Activated CD4-positive, alpha-beta memory T cell treated with anti-CD3 and anti-CD28 coated beads for 36 hours (primary cell): ENCODE data around the gene PDCD1LG2. TPM values are rescaled to one million over a fixed set of nuclear protein-coding genes. Genes with fewer than 3 reads are reported as not detected.

ENCODE experiments used
- CTCF ChIA-PET: fragments of 350-600 bp; sonication (Branson Sonifier 250); formaldehyde crosslinking; loops from one replicate; lab custom pipeline; 2021; ENCODE audit warnings: antibody characterized with exemption, inconsistent platforms; lab: Charles Lee
- POLR2A ChIA-PET: fragments of 350-600 bp; sonication (Branson Sonifier 250); formaldehyde crosslinking; loops from one replicate; lab custom pipeline; 2021; ENCODE audit warnings: antibody characterized with exemption; lab: Charles Lee
- DNase-seq: peaks from one replicate; pipeline ENCODE4 v3.0.0-alpha.2; 2020
- H3K27ac Mint-ChIP-seq: one replicate; pipeline ENCODE4 v1.8.0; 2021; ENCODE audit warnings: mixed read lengths
- H3K27me3 Mint-ChIP-seq: one replicate; pipeline ENCODE4 v1.8.0; 2021; ENCODE audit warnings: mixed read lengths
- H3K36me3 Mint-ChIP-seq: one replicate; pipeline ENCODE4 v1.8.0; 2021; ENCODE audit warnings: mixed read lengths
- H3K4me1 Mint-ChIP-seq: one replicate; pipeline ENCODE4 v1.8.0; 2021; ENCODE audit warnings: low read depth, mixed read lengths
- H3K4me3 Mint-ChIP-seq: one replicate; pipeline ENCODE4 v1.8.0; 2021; ENCODE audit warnings: mild to moderate bottlenecking, mixed read lengths
- H3K9me3 Mint-ChIP-seq: one replicate; pipeline ENCODE4 v1.8.0; 2021; ENCODE audit warnings: mixed read lengths
- intact Hi-C: fragments of 100-400 bp; cut with micrococcal nuclease; formaldehyde crosslinking; loops from one replicate; pipeline ENCODE4 v1.15.1; 2023
- total RNA-seq, 2 experiments: library from RNA; stranded (reverse); gene quantifications; one replicate each; pipeline ENCODE4 v1.2.3, GENCODE V29; 2021

Gene PDCD1LG2
- total RNA-seq, 2 experiments from 2014 or later, result 0.73 to 0.83 TPM

DNA sequence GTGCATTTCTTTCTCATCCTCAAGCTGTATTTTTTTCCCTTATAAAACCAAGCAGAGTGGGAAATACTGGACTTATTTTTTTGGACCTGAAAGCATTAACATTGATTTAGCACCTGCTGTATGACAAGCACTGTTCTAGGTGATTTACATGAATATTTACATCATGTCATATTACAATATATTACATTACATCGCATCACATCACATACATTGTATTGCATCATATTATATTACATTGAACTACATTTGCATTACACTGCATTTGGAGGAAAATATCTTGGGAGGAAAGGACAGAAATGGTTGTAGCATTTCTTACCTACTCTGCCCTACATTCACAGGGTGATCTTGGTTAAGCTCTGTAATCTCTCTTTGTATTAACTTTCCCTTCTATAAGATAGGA lies 11.2 kb upstream of the PDCD1LG2 start:
- Mint-ChIP-seq H3K36me3 (peaks cover 6% of the 10 kb centered on the region), H3K27ac (no peak overlapping the region), H3K9me3 (peaks cover 7% of the 10 kb centered on the region), H3K4me1 (peaks cover 9% of the 10 kb centered on the region), H3K27me3 (no peaks in the 10 kb centered on the region), H3K4me3 (no peak overlapping the region)
- ChIA-PET CTCF (interaction anchor here (1.4 kb wide), 2 partner anchors 11 to 88 kb away, joined by 3 read pairs; partner anchors contain the start of gene PDCD1LG2), POLR2A (interaction anchor here (1.5 kb wide), 1 partner anchor 12 kb away, joined by 4 read pairs; the partner anchor contains the start of gene PDCD1LG2)
- intact Hi-C loops, result no loop called here
- no peak for DNase-seq

DNA sequence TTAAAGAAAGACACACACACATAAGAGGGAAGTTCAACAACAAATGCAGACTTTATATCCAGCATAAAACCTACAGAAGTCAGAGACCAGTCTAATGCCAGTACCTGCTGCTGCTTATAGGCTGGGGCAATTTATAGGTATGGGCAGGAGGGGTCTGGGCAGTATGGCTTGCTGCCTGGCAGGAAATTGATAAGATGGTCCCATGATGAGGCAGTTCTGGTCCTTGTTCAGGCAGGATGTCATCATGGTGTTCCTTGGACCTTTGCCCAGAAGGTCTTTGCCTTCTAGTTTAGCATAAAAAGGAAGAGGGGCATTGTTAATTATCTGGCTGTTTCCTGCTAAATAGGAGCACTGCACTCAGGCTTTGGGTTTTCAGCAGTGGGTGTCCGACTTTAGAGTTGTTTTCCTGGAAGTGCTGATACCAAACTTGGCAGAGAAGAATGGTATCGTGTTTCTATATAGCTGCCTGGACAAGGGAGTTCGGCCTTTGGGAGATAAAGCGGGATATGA lies 10.4 kb upstream of the PDCD1LG2 start:
- peaks cover 7% of the 10 kb centered on the region for H3K4me1 Mint-ChIP-seq
- peaks cover 9% of the 10 kb centered on the region for H3K36me3 Mint-ChIP-seq
- peaks cover 15% of the 10 kb centered on the region for H3K9me3 Mint-ChIP-seq
- intact Hi-C loops, result no loop called here
- H3K4me3 Mint-ChIP-seq, result no peak overlapping the region
- no peak for DNase-seq
- CTCF ChIA-PET, result interaction anchor here (1.4 kb wide), 1 partner anchor 10 kb away, joined by 3 read pairs; the partner anchor contains the start of gene PDCD1LG2
- H3K27ac Mint-ChIP-seq, result no peak overlapping the region
- no peaks in the 10 kb centered on the region for H3K27me3 Mint-ChIP-seq
- POLR2A ChIA-PET, result no interaction called here

DNA sequence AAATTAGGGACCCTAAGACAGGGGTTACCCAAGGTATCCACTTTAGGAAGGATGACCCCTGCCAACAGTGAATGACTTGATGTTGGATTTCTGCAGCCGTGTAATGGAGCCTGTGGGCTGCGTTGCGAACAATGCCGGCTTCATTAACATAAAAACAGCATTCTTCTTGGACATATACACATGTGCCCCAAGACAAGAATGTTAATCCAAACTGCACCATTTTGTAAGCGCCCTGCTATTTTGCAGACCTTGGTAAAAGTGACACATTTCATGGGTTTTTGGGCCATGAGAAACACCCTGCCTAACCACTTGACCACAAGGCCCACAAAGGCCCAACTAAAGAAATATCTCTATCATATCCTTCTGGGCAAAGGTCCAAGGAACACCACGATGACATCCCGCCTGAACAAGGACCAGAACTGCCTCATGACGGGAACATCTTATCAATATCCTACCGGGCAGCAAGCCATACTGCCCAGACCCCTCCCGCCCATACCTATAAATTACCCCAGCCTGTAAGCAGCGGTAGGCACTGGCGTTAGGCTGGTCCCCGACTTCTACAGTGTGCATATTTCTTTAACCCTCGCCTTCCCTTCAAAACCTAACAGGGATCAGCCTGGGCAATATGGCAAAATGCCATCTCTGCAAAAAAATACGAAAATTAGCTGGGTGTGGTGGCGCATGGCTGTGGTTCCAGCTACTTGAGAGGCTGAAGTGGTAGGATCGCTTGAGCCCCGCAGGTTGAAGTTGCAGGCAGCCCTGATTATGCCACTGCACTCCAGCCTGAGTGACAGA lies 9.7 kb upstream of the PDCD1LG2 start:
- intact Hi-C loops, result no loop called here
- H3K4me3 Mint-ChIP-seq, result no peak overlapping the region
- ChIA-PET POLR2A (no interaction called here), CTCF (no interaction called here)
- no peak for DNase-seq
- no peak overlapping the region for H3K27ac Mint-ChIP-seq
- peaks cover 16% of the 10 kb centered on the region for H3K9me3 Mint-ChIP-seq
- no peaks in the 10 kb centered on the region for H3K27me3 Mint-ChIP-seq
- peaks cover 9% of the 10 kb centered on the region for H3K36me3 Mint-ChIP-seq
- peaks cover 11% of the 10 kb centered on the region for H3K4me1 Mint-ChIP-seq

- peaks cover 11% of the 10 kb centered on the region for H3K4me1 Mint-ChIP-seq
- no peak for DNase-seq
- peaks cover 20% of the 10 kb centered on the region for H3K9me3 Mint-ChIP-seq
- CTCF ChIA-PET, result no interaction called here
- H3K27ac Mint-ChIP-seq, result no peak overlapping the region
- POLR2A ChIA-PET, result no interaction called here
- intact Hi-C loops, result no loop called here
- no peak overlapping the region for H3K4me3 Mint-ChIP-seq
- no peaks in the 10 kb centered on the region for H3K27me3 Mint-ChIP-seq
- peaks cover 9% of the 10 kb centered on the region for H3K36me3 Mint-ChIP-seq
Measured at GRCh38 chr9:5502553-5502952, 7.8 kb upstream of the PDCD1LG2 start.

DNA sequence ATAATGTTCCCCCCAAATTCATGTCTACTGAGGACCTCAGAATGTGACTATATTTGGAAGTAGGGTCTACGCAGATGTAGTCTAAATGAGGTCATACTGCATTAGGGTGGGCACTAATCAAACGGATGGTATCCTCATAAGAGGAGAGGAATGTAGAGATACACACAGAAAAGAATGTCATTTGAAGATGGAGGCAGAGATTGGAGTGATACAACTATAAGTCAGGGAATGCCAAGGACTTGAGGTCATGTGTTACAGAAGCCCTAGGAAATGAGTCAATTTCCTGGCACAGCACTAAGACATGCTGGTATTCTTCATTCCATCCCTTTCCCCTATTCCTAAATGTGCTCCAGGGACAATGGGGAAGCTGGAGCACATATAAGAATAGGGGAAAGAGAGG lies 758 bp upstream of the PDCD1LG2 start:
- intact Hi-C loops, result no loop called here
- H3K27ac Mint-ChIP-seq, result peak overlapping the region; percentile 33
- H3K4me3 Mint-ChIP-seq, result no peak overlapping the region
- no peak for DNase-seq
- H3K4me1 Mint-ChIP-seq, result peaks cover 60% of the 10 kb centered on the region
- peaks cover 8% of the 10 kb centered on the region for H3K9me3 Mint-ChIP-seq
- CTCF ChIA-PET, result interaction anchor here (0.6 to 1.6 kb wide), 5 partner anchors 11 to 80 kb away, joined by 3 to 6 read pairs (median 3); partner anchors contain the start of gene CD274
- H3K36me3 Mint-ChIP-seq, result peaks cover 2% of the 10 kb centered on the region
- POLR2A ChIA-PET, result interaction anchor here (1.6 to 1.9 kb wide), 4 partner anchors 9 to 72 kb away, joined by 5 to 13 read pairs (median 7); partner anchors contain the start of gene PLGRKT
- no peaks in the 10 kb centered on the region for H3K27me3 Mint-ChIP-seq

GRCh38 chr9:5510989-5511388 lies 658 bp downstream of the PDCD1LG2 start:
- Mint-ChIP-seq H3K9me3 (peaks cover 4% of the 10 kb centered on the region), H3K27ac (peak overlapping the region; percentile 90), H3K27me3 (no peaks in the 10 kb centered on the region), H3K36me3 (no peaks in the 10 kb centered on the region), H3K4me1 (peaks cover 51% of the 10 kb centered on the region), H3K4me3 (peak overlapping the region; percentile 73)
- ChIA-PET CTCF (interaction anchor here (0.8 to 1.6 kb wide), 5 partner anchors 22 to 90 kb away, joined by 3 to 6 read pairs (median 4); partner anchors contain the start of gene CD274), POLR2A (interaction anchor here (0.9 to 1.9 kb wide), 10 partner anchors 8 to 76 kb away, joined by 3 to 13 read pairs (median 4); partner anchors contain the start of genes CD274 and PLGRKT)
- DNase-seq, result no peak
- intact Hi-C loops, result loop anchor here (1.0 kb wide), 8 partner anchors 7 to 76 kb away; partner anchors contain the start of gene PLGRKT

- H3K4me1 Mint-ChIP-seq, result peaks cover 51% of the 10 kb centered on the region
Measured at GRCh38 chr9:5511476-5511875, 1.1 kb downstream of the PDCD1LG2 start.

GRCh38 chr9:5511935-5512580 lies 1.7 kb downstream of the PDCD1LG2 start:
- Mint-ChIP-seq H3K4me1 (peaks cover 54% of the 10 kb centered on the region), H3K4me3 (peak overlapping the region; percentile 42)
- POLR2A ChIA-PET, result interaction anchor here (0.7 kb wide), 1 partner anchor 273 kb away, joined by 3 read pairs; no protein-coding TSS in a partner anchor

More at GRCh38 chr9:5511476-5511875, 1.1 kb downstream of the PDCD1LG2 start:
- Mint-ChIP-seq H3K36me3 (no peaks in the 10 kb centered on the region), H3K4me3 (peak overlapping the region; percentile 42), H3K9me3 (peaks cover 4% of the 10 kb centered on the region), H3K27me3 (no peaks in the 10 kb centered on the region), H3K27ac (peak overlapping the region; percentile 46)
- intact Hi-C loops, result no loop called here
- DNase-seq, result no peak
- POLR2A ChIA-PET, result interaction anchor here (0.7 to 1.9 kb wide), 6 partner anchors 13 to 272 kb away, joined by 3 to 13 read pairs (median 4); partner anchors contain the start of gene PLGRKT
- CTCF ChIA-PET, result interaction anchor here (0.8 kb wide), 2 partner anchors 21 to 75 kb away, joined by 3 to 4 read pairs; no protein-coding TSS in a partner anchor

GRCh38 chr9:5512658-5513452 lies 2.5 kb downstream of the PDCD1LG2 start:
- H3K27ac Mint-ChIP-seq, result no peak overlapping the region
- H3K27me3 Mint-ChIP-seq, result no peaks in the 10 kb centered on the region
- no peaks in the 10 kb centered on the region for H3K36me3 Mint-ChIP-seq
- H3K9me3 Mint-ChIP-seq, result no peaks in the 10 kb centered on the region
- intact Hi-C loops, result no loop called here
- ChIA-PET POLR2A (no interaction called here), CTCF (interaction anchor here (1.0 kb wide), 1 partner anchor 19 kb away, joined by 4 read pairs; no protein-coding TSS in a partner anchor)
- DNase-seq, result no peak
- no peak overlapping the region for H3K4me3 Mint-ChIP-seq
- peaks cover 60% of the 10 kb centered on the region for H3K4me1 Mint-ChIP-seq

More at GRCh38 chr9:5511935-5512580, 1.7 kb downstream of the PDCD1LG2 start:
- peaks cover 1% of the 10 kb centered on the region for H3K9me3 Mint-ChIP-seq
- no peaks in the 10 kb centered on the region for H3K36me3 Mint-ChIP-seq
- CTCF ChIA-PET, result interaction anchor here (0.8 kb wide), 1 partner anchor 21 kb away, joined by 3 read pairs; no protein-coding TSS in a partner anchor
- no peaks in the 10 kb centered on the region for H3K27me3 Mint-ChIP-seq
- DNase-seq, result no peak
- H3K27ac Mint-ChIP-seq, result no peak overlapping the region
- intact Hi-C loops, result no loop called here

GRCh38 chr9:5513966-5514616 lies 3.8 kb downstream of the PDCD1LG2 start:
- H3K9me3 Mint-ChIP-seq, result no peaks in the 10 kb centered on the region
- peaks cover 63% of the 10 kb centered on the region for H3K4me1 Mint-ChIP-seq
- H3K4me3 Mint-ChIP-seq, result no peak overlapping the region
- intact Hi-C loops, result no loop called here
- H3K36me3 Mint-ChIP-seq, result no peaks in the 10 kb centered on the region
- CTCF ChIA-PET, result no interaction called here
- POLR2A ChIA-PET, result no interaction called here
- no peaks in the 10 kb centered on the region for H3K27me3 Mint-ChIP-seq
- H3K27ac Mint-ChIP-seq, result no peak overlapping the region
- no peak for DNase-seq
